Measurements from ENCODE around the gene LRRC9. TPM values are rescaled to one million over a fixed set of nuclear protein-coding genes. Genes with fewer than 3 reads are reported as not detected.
A peak's percentile ranks its signal among the peaks of the same experiment; 100 is the strongest.
"Not testable (repeated sequence)": the region's sequence is repeated elsewhere in the genome, so short reads cannot be mapped to it uniquely, and the experiment has no call there.

The LRRC9 gene
- total and polyA plus RNA-seq, 11 donors, result 0.01 to 0.66 (median 0.48) TPM; not detected in 7

DNA sequence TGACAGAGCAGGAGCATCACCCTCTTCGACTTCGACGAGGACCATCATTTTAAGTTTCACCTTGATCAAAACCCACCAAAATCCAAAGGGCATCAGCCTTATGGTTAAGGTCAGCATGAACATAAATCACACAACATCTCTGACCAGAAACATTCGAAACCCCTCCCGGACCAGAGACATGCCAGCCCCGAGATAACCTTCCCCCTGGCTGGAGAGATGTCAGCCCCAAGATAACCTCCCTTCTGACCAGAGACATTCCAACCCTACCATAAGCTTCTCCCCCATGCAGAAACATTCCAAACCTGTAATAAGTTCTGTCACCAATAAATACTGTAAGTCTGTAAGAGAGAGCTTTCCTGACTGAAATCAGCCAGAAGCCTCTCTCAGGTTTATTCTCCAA, 178.0 kb downstream of the LRRC9 start:
- TF ChIP-seq, protein P1, sequence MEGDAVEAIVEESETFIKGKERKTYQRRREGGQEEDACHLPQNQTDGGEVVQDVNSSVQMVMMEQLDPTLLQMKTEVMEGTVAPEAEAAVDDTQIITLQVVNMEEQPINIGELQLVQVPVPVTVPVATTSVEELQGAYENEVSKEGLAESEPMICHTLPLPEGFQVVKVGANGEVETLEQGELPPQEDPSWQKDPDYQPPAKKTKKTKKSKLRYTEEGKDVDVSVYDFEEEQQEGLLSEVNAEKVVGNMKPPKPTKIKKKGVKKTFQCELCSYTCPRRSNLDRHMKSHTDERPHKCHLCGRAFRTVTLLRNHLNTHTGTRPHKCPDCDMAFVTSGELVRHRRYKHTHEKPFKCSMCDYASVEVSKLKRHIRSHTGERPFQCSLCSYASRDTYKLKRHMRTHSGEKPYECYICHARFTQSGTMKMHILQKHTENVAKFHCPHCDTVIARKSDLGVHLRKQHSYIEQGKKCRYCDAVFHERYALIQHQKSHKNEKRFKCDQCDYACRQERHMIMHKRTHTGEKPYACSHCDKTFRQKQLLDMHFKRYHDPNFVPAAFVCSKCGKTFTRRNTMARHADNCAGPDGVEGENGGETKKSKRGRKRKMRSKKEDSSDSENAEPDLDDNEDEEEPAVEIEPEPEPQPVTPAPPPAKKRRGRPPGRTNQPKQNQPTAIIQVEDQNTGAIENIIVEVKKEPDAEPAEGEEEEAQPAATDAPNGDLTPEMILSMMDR (IDR thresholded peaks at IDR 0.05), result no peak
- TF ChIP-seq POLR2A (IDR thresholded peaks at IDR 0.05), result no peak
- Histone ChIP-seq H3K27me3 (no peaks in the 10 kb centered on the region), H3K9me3 (no peaks in the 10 kb centered on the region), H3K4me1 (peaks cover 3 to 74% (median 48%) of the 10 kb centered on the region in 12 donors), H3K36me3 (peaks cover 0 to 12% (median 0%) of the 10 kb centered on the region in 9 donors), H3K27ac (no peak overlapping the region), H3K4me3 (no peak overlapping the region)
- intact Hi-C loops (cut with DNase I), result loop anchor here in 2 of 10 donors (10.0 kb wide), 2 partner anchors 67 to 613 kb away; partner anchors contain the start of genes DHRS7 (in 1 of the 2), JKAMP (in 1 of the 2) and L3HYPDH (in 1 of the 2)
- 82 to 88% (median 84%) methylated on average over 6 of the region's 6 CpGs for WGBS, 4 donors
- DNase-seq (no peak), ATAC-seq (no peak)

DNA sequence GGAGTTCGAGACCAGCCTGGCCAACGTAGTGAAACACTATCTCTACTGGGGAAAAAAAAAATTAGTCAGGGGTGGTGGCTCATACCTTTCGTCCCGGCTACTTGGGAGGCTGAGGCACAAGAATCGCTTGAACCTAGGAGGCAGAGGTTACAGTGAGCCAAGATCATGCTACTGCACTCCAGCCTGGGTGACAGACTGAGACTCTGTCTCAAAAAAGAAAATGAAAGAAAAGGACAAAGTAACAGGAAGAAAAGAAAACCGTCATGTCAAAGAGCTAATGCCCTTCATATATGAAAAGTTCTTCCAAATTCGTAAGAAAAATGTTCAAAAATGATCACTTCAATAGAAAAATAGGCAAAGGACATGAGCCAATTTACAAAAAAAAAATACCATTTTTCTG, 179.9 kb downstream of the LRRC9 start:
- intact Hi-C loops (cut with DNase I), result loop anchor here in 3 of 10 donors (10.0 kb wide), 3 partner anchors 55 to 615 kb away; partner anchors contain the start of genes DHRS7 (in 1 of the 3), JKAMP (in 1 of the 3) and L3HYPDH (in 1 of the 3)
- H3K36me3 ChIP-seq, result peaks cover 0 to 12% (median 0%) of the 10 kb centered on the region in 9 donors
- not testable (repeated sequence) for DNase-seq, H3K27me3 ChIP-seq, H3K4me3 ChIP-seq, H3K9me3 ChIP-seq, ATAC-seq, H3K27ac ChIP-seq
- H3K4me1 ChIP-seq, result peaks cover 3 to 63% (median 37%) of the 10 kb centered on the region in 12 donors
- 93 to 96% (median 95%) methylated on average over 7 of the region's 7 CpGs for WGBS, 4 donors

DNA sequence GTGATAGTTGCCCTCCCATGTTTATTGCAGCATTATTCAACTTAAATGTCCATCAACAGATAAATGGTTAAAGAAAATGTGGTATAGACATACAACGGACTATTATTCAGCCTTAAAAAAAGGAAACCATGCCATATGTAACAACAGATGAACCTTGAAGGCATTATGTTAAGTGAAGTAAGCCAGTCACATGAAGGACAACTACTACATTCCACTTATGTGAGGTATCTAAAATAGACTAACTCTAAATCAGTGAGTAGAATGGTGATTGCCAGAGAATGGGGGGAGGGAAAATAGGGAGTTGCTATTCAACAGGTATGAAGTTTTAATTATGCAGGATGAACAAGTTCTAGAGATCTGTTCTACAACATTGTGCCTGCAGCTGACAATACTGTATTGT, 181.8 kb downstream of the LRRC9 start:
- DNase-seq (no peak), ATAC-seq (peak in 3 of 4 donors; percentile 47 to 73 (median 63))
- Histone ChIP-seq H3K36me3 (peaks cover 0 to 12% (median 0%) of the 10 kb centered on the region in 9 donors), H3K4me3 (no peak overlapping the region), H3K27me3 (no peaks in the 10 kb centered on the region), H3K27ac (peak overlapping the region in 5 of 12 donors; percentile 7 to 39 (median 19)), H3K4me1 (peaks cover 0 to 61% (median 34%) of the 10 kb centered on the region in 12 donors), H3K9me3 (no peaks in the 10 kb centered on the region)
- WGBS, 4 donors, result 53 to 63% (median 58%) methylated on average over 1 of the region's 1 CpG
- no peak for TF ChIP-seq POLR2A (IDR thresholded peaks at IDR 0.05)
- TF ChIP-seq, protein P1 (IDR thresholded peaks at IDR 0.05), result no peak
- intact Hi-C loops (cut with DNase I), result loop anchor here in 1 of 10 donors (10.0 kb wide), 1 partner anchor 53 kb away; no protein-coding TSS in a partner anchor

DNA sequence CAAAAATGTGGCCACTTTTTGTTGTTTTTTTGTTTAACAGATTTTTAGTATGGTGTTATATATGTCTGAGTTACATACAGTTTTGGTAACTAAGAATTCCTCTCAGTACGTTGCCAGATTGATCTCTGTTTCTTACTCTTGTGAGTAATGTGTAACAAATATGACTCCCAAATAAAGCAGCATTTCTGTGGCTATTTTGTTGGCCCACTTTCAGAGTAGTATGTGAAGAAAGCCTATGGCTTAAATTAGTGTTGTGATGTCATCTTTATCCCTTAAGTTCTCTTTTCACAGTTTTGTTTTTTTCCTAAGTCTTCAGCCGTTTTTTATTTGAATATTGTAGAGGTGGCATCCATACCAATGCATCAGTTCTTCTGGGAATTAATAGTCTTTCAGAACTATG, 182.4 kb downstream of the LRRC9 start:
- intact Hi-C loops (cut with DNase I), result loop anchor here in 1 of 10 donors (10.0 kb wide), 1 partner anchor 52 kb away; no protein-coding TSS in a partner anchor
- no peaks in the 10 kb centered on the region for H3K9me3 ChIP-seq
- no peak overlapping the region for H3K4me3 ChIP-seq
- H3K27me3 ChIP-seq, result no peaks in the 10 kb centered on the region
- no peak for ATAC-seq
- peak overlapping the region in 4 of 12 donors; percentile 18 to 34 (median 29) for H3K27ac ChIP-seq
- TF ChIP-seq POLR2A (IDR thresholded peaks at IDR 0.05), result no peak
- TF ChIP-seq, protein P1 (IDR thresholded peaks at IDR 0.05), result no peak
- H3K36me3 ChIP-seq, result peaks cover 0 to 11% (median 0%) of the 10 kb centered on the region in 9 donors
- WGBS, 4 donors, result 29 to 38% (median 35%) methylated on average over 2 of the region's 2 CpGs
- H3K4me1 ChIP-seq, result peaks cover 0 to 59% (median 36%) of the 10 kb centered on the region in 12 donors
- no peak for DNase-seq

Measured in heart left ventricle (tissue), 16 donors.